GM18520 (cell line): ENCODE results near the gene STON1.
"Not testable (repeated sequence)": the region's sequence is repeated elsewhere in the genome, so short reads cannot be mapped to it uniquely, and the experiment has no call there.

ENCODE experiments used
- ATAC-seq: cut with Tn5 transposase; IDR thresholded peaks from one replicate; pipeline ENCODE4 v1.9.1; 2021; ENCODE audit not compliant: unreplicated experiment

The STON1 gene

GRCh38 chr2:48568547-48568946 lies 38.6 kb downstream of the STON1 start:
- ATAC-seq, result no peak

GRCh38 chr2:48569433-48569832 lies 39.5 kb downstream of the STON1 start:
- ATAC-seq, result no peak

GRCh38 chr2:48572816-48573215 lies 42.9 kb downstream of the STON1 start:
- ATAC-seq, result no peak

- no peak for ATAC-seq
Observed at GRCh38 chr2:48574353-48575287, 44.7 kb downstream of the STON1 start.

- ATAC-seq, result no peak
Observed at GRCh38 chr2:48578313-48578712, 48.4 kb downstream of the STON1 start.

- ATAC-seq, result no peak
Observed at GRCh38 chr2:48583961-48584360, 54.0 kb downstream of the STON1 start.

GRCh38 chr2:48584551-48584950 lies 54.6 kb downstream of the STON1 start:
- ATAC-seq, result no peak

- ATAC-seq, result no peak
Observed at GRCh38 chr2:48586433-48586832, 56.5 kb downstream of the STON1 start.

- no peak for ATAC-seq
Observed at GRCh38 chr2:48587560-48587959, 57.6 kb downstream of the STON1 start.

GRCh38 chr2:48587961-48588360 lies 58.0 kb downstream of the STON1 start:
- ATAC-seq, result no peak

- no peak for ATAC-seq
Observed at GRCh38 chr2:48588745-48589144, 58.8 kb downstream of the STON1 start.

GRCh38 chr2:48589170-48589767 lies 59.3 kb downstream of the STON1 start:
- ATAC-seq, result no peak

- no peak for ATAC-seq
Observed at GRCh38 chr2:48590017-48590416, 60.1 kb downstream of the STON1 start.

- no peak for ATAC-seq
Observed at GRCh38 chr2:48592067-48592466, 62.1 kb downstream of the STON1 start.

GRCh38 chr2:48596751-48597150 lies 66.8 kb downstream of the STON1 start:
- not testable (repeated sequence) for ATAC-seq

- ATAC-seq, result no peak
Observed at GRCh38 chr2:48597492-48597891, 67.5 kb downstream of the STON1 start.

- ATAC-seq, result no peak
Observed at GRCh38 chr2:48600204-48600813, 70.4 kb downstream of the STON1 start.

GRCh38 chr2:48600917-48601316 lies 71.0 kb downstream of the STON1 start:
- ATAC-seq, result no peak

- no peak for ATAC-seq
Observed at GRCh38 chr2:48601349-48601748, 71.4 kb downstream of the STON1 start.

- ATAC-seq, result no peak
Observed at GRCh38 chr2:48605482-48606175, 75.7 kb downstream of the STON1 start.

- ATAC-seq, result no peak
Observed at GRCh38 chr2:48607307-48608014, 77.5 kb downstream of the STON1 start.
